ENCODE measurements around the gene CDKAL1. TPM values are rescaled to one million over a fixed set of nuclear protein-coding genes. Genes with fewer than 3 reads are reported as not detected.

CDKAL1 gene
- total and polyA plus RNA-seq, 9 of the 15 experiments (the other 6 are each of a cell fraction or from before 2014, with no cell fraction given) = 11.2 to 36.3 (median 20.1) TPM

DNA sequence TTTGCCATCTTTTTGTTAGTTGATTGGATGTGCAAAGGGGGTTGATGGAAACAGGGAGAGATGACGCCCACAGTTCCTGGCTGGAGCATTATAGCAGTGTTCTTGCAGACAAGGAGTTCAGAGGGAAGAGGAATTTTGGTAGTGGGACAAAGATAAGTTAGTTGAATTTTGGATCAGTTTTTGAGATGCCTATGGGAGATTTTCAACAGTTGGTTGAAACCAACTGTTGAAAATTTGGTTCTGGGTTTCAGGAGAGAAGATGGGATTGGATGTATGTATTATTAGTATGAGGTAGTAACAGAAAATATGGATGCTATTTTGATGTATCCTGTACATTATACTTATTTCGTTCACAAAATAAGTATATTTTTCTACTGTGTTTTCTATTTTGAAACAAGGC, 274.2 kb downstream of the CDKAL1 start:
- Histone ChIP-seq H2AFZ (ENCODE audit: low read depth, low read length) (no peak overlapping the region), H3K9ac (ENCODE audit: insufficient read depth in 1 of 2, low read depth in 2 of 2, low read length in 2 of 2) (no peak overlapping the region), H4K20me1 (replicated peaks; ENCODE audit: control insufficient read depth, insufficient read depth, low read length) (no peaks in the 10 kb centered on the region), H3K4me3 (no peak overlapping the region), H3K9me1 (ENCODE audit: control insufficient read depth, insufficient read depth, low read length) (no peaks in the 10 kb centered on the region), H3K4me1 (replicated peaks in 1 of 2; ENCODE audit: control insufficient read depth in 2 of 2, insufficient read depth in 2 of 2, low read length in 2 of 2) (peaks cover 8 to 20% of the 10 kb centered on the region in 2 experiments), H3K79me2 (ENCODE audit: control insufficient read depth, insufficient read depth, low read length) (no peaks in the 10 kb centered on the region), H3K36me3 (ENCODE audit: control insufficient read depth, insufficient read depth, low read length) (no peaks in the 10 kb centered on the region; the same call in 2 of the 3 replicates), H3K4me2 (ENCODE audit: insufficient read depth, low read length) (no peak overlapping the region), H3K9me3 (replicated peaks; ENCODE audit: control insufficient read depth, insufficient read depth, low read depth, low read length) (no peaks in the 10 kb centered on the region), H3K27me3 (ENCODE audit: control insufficient read depth in 2 of 2, insufficient read depth in 2 of 2, low read length in 2 of 2) (no peaks in the 10 kb centered on the region), H3K27ac (ENCODE audit: extremely low read depth, low read depth, low read length) (no peak overlapping the region)
- in situ Hi-C loops (cut with MboI) (no loop called here), intact Hi-C loops (cut with micrococcal nuclease) (no loop called here)
- WGBS (ENCODE audit: insufficient coverage, low coverage, missing lambda C conversion rate) = 67% methylated on average over 2 of the region's 2 CpGs
- ATAC-seq (no peak), DNase-seq (ENCODE audit: extremely low read depth in 1 of 4, low spot score in 3 of 4) (no peak), FAIRE-seq (no peak)
- ChIA-PET POLR2A (interaction anchor here (0.7 kb wide), 1 partner anchor 50 kb away, joined by 3 read pairs; no protein-coding TSS in a partner anchor), CTCF (ENCODE audit: low intra/inter-chr PET ratio) (no interaction called here)
- no TSS peak for BruUV-seq (replicated peaks)
- TF ChIP-seq MAZ (CRISPR knock-in tag; conservative IDR thresholded peaks at IDR 0.05 in 1 of 2, IDR thresholded peaks at IDR 0.05 in 1 of 2) (no peak), SNAPC5 (CRISPR knock-in tag; IDR thresholded peaks at IDR 0.05) (no peak), SREBF1 (IDR thresholded peaks at IDR 0.05; ENCODE audit: borderline replicate concordance, low read depth, low read length) (no peak), ARNT (IDR thresholded peaks at IDR 0.05) (no peak), ZNF324 (CRISPR knock-in tag; IDR thresholded peaks at IDR 0.05) (no peak), BDP1 (IDR thresholded peaks at IDR 0.05; ENCODE audit: insufficient read depth, insufficient read length) (no peak), ZNF431 (CRISPR knock-in tag; IDR thresholded peaks at IDR 0.05) (no peak), RBFOX2 (IDR thresholded peaks at IDR 0.05; ENCODE audit: low read depth, low read length) (no peak), ZNF408 (CRISPR knock-in tag; IDR thresholded peaks at IDR 0.05; ENCODE audit: low read depth) (no peak), PTTG1 (tag; IDR thresholded peaks at IDR 0.05; ENCODE audit: low read depth) (no peak), MYBL2 (IDR thresholded peaks at IDR 0.05; ENCODE audit: low read depth) (no peak), MYBL2 (CRISPR knock-in tag; IDR thresholded peaks at IDR 0.05; ENCODE audit: borderline replicate concordance) (no peak), ZBTB11 (CRISPR knock-in tag; IDR thresholded peaks at IDR 0.05) (no peak)
- TF ChIP-seq, protein P1, sequence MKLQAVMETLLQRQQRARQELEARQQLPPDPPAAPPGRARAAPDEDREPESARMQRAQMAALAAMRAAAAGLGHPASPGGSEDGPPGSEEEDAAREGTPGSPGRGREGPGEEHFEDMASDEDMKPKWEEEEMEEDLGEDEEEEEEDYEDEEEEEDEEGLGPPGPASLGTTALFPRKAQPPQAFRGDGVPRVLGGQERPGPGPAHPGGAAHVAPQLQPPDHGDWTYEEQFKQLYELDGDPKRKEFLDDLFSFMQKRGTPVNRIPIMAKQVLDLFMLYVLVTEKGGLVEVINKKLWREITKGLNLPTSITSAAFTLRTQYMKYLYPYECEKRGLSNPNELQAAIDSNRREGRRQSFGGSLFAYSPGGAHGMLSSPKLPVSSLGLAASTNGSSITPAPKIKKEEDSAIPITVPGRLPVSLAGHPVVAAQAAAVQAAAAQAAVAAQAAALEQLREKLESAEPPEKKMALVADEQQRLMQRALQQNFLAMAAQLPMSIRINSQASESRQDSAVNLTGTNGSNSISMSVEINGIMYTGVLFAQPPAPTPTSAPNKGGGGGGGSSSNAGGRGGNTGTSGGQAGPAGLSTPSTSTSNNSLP (IDR thresholded peaks at IDR 0.05; ENCODE audit: borderline replicate concordance, low read depth, low read length) = no peak
- TF ChIP-seq, protein P2, sequence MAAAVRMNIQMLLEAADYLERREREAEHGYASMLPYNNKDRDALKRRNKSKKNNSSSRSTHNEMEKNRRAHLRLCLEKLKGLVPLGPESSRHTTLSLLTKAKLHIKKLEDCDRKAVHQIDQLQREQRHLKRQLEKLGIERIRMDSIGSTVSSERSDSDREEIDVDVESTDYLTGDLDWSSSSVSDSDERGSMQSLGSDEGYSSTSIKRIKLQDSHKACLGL (CRISPR knock-in tag; IDR thresholded peaks at IDR 0.05; ENCODE audit: borderline replicate concordance, poor library complexity, severe bottlenecking) = no peak

Data from K562 (cell line).